ENCODE measurements around the gene TNNI3K. TPM values are rescaled to one million over a fixed set of nuclear protein-coding genes. Genes with fewer than 3 reads are reported as not detected.
A peak's percentile ranks its signal among the peaks of the same experiment; 100 is the strongest.

Gene TNNI3K
- total RNA-seq, 1 donor from 2014 or later, result 89.7 TPM

DNA sequence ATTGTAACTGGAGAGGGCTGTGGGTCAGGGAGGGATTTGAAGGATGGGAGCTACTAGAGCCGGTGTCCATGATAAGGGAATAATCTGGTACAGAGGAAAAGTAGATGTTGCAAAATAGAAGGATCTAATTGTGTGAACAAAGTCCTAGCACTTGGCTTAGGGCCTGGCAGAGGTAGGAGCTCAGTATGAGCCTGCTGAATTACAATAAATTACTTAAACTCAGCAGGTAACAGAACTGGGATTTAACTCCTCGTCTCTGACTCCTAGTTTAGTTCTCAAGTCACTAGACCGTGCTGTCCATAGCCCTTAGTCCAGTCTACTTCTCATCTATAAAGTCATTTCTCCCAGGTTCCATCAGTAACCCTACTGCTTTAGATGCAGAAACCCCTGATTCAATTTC is 157.0 kb downstream of the TNNI3K start:
- H3K36me3 ChIP-seq, result no peaks in the 10 kb centered on the region
- intact Hi-C loops (cut with micrococcal nuclease), result no loop called here
- TF ChIP-seq, protein P1, sequence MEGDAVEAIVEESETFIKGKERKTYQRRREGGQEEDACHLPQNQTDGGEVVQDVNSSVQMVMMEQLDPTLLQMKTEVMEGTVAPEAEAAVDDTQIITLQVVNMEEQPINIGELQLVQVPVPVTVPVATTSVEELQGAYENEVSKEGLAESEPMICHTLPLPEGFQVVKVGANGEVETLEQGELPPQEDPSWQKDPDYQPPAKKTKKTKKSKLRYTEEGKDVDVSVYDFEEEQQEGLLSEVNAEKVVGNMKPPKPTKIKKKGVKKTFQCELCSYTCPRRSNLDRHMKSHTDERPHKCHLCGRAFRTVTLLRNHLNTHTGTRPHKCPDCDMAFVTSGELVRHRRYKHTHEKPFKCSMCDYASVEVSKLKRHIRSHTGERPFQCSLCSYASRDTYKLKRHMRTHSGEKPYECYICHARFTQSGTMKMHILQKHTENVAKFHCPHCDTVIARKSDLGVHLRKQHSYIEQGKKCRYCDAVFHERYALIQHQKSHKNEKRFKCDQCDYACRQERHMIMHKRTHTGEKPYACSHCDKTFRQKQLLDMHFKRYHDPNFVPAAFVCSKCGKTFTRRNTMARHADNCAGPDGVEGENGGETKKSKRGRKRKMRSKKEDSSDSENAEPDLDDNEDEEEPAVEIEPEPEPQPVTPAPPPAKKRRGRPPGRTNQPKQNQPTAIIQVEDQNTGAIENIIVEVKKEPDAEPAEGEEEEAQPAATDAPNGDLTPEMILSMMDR (IDR thresholded peaks at IDR 0.05; ENCODE audit: borderline replicate concordance), result no peak
- H3K27me3 ChIP-seq (ENCODE audit: low read depth), result no peaks in the 10 kb centered on the region
- H3K4me1 ChIP-seq, result peaks cover 62% of the 10 kb centered on the region
- no peak for DNase-seq
- no peak overlapping the region for H3K4me3 ChIP-seq
- H3K27ac ChIP-seq (replicated peaks), result peak overlapping the region; percentile 87
- H3K9me3 ChIP-seq (replicated peaks), result no peaks in the 10 kb centered on the region

DNA sequence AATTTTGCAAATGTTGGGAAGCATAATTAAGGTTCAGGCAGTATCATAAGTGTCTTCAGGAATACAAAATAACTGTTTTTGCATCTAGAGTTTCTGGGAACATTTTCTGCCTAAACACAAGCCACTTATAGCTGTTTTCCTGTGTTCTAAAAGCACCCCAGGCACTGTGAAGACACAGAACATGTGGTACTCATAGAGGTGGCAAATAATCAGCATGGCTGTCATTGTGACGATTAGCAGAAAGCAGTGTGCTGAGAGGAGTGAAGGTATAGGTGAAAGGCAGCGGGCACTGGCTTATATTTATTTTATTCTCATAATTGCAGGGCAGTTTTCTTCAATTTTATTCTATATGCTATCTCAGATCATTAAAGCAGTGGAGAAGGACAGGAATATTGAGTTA is 157.7 kb downstream of the TNNI3K start:
- Histone ChIP-seq H3K27ac (replicated peaks) (peak overlapping the region; percentile 87), H3K4me1 (peaks cover 65% of the 10 kb centered on the region), H3K36me3 (no peaks in the 10 kb centered on the region), H3K27me3 (ENCODE audit: low read depth) (no peaks in the 10 kb centered on the region), H3K9me3 (replicated peaks) (no peaks in the 10 kb centered on the region), H3K4me3 (no peak overlapping the region)
- DNase-seq, result no peak
- intact Hi-C loops (cut with micrococcal nuclease), result no loop called here
- TF ChIP-seq, protein P1 (IDR thresholded peaks at IDR 0.05; ENCODE audit: borderline replicate concordance), result no peak

DNA sequence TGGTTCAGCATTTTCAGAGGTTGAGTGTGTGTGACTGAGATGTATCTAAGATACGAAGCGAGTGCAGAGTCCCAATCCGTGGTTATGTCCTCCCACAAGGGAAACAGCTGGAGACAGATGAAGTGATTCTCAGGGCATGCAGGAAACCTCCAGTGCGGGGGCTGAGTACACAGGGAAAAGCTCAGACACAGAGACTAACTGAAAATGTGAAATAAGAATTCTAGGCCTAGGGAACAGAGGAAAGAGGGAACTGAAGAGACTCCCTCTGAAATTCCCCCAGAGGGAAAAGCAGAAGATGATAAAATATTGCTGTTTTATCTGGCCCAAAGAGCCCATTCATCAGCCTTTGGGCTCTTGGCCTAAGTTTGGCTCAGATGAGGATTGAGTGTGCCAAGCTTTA is 160.4 kb downstream of the TNNI3K start:
- H3K4me3 ChIP-seq, result no peak overlapping the region
- peaks cover 55% of the 10 kb centered on the region for H3K4me1 ChIP-seq
- no peak for DNase-seq
- no peaks in the 10 kb centered on the region for H3K9me3 ChIP-seq (replicated peaks)
- TF ChIP-seq, protein P1 (IDR thresholded peaks at IDR 0.05; ENCODE audit: borderline replicate concordance), result no peak
- intact Hi-C loops (cut with micrococcal nuclease), result no loop called here
- H3K36me3 ChIP-seq, result no peaks in the 10 kb centered on the region
- no peaks in the 10 kb centered on the region for H3K27me3 ChIP-seq (ENCODE audit: low read depth)
- H3K27ac ChIP-seq (replicated peaks), result peak overlapping the region; percentile 87

- Histone ChIP-seq H3K9me3 (replicated peaks) (no peaks in the 10 kb centered on the region), H3K36me3 (no peaks in the 10 kb centered on the region), H3K4me3 (no peak overlapping the region), H3K27me3 (ENCODE audit: low read depth) (no peaks in the 10 kb centered on the region), H3K27ac (replicated peaks) (peak overlapping the region; percentile 87), H3K4me1 (peaks cover 55% of the 10 kb centered on the region)
- peak; percentile 29 for DNase-seq
- intact Hi-C loops (cut with micrococcal nuclease), result no loop called here
- TF ChIP-seq, protein P1 (IDR thresholded peaks at IDR 0.05; ENCODE audit: borderline replicate concordance), result no peak
Observed at GRCh38 chr1:74396462-74396861, 161.3 kb downstream of the TNNI3K start.

GRCh38 chr1:74396933-74397332 is 161.7 kb downstream of the TNNI3K start:
- H3K4me1 ChIP-seq, result peaks cover 55% of the 10 kb centered on the region
- no peaks in the 10 kb centered on the region for H3K9me3 ChIP-seq (replicated peaks)
- intact Hi-C loops (cut with micrococcal nuclease), result no loop called here
- H3K36me3 ChIP-seq, result no peaks in the 10 kb centered on the region
- H3K4me3 ChIP-seq, result no peak overlapping the region
- DNase-seq, result peak; percentile 36
- peak overlapping the region; percentile 87 for H3K27ac ChIP-seq (replicated peaks)
- TF ChIP-seq, protein P1 (IDR thresholded peaks at IDR 0.05; ENCODE audit: borderline replicate concordance), result no peak
- no peaks in the 10 kb centered on the region for H3K27me3 ChIP-seq (ENCODE audit: low read depth)

DNA sequence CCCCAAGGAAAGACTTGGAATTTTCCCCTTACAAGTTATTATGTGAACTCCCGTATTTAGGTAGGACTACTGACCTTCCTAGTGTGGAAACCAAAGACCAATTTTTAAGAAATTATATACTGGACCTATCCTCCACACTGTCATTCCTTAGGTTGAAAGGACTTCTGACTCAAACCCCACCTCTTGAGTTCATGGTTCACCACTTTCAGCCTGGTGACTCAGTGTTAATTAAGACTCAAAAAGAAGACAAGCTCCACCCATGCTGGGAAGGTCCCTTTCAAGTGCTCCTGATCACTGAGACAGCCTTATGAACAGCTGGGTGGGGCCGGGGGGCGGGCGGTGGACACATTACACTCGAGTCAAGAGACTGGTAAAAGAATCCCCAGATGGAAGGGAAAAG is 164.1 kb downstream of the TNNI3K start:
- peaks cover 33% of the 10 kb centered on the region for H3K4me1 ChIP-seq
- intact Hi-C loops (cut with micrococcal nuclease), result no loop called here

More for the DNA sequence above, 164.1 kb downstream of the TNNI3K start:
- no peak overlapping the region for H3K4me3 ChIP-seq
- peaks cover 5% of the 10 kb centered on the region for H3K36me3 ChIP-seq
- TF ChIP-seq, protein P1 (IDR thresholded peaks at IDR 0.05; ENCODE audit: borderline replicate concordance), result no peak
- H3K27ac ChIP-seq (replicated peaks), result no peak overlapping the region
- peaks cover 7% of the 10 kb centered on the region for H3K9me3 ChIP-seq (replicated peaks)
- no peak for DNase-seq
- H3K27me3 ChIP-seq (ENCODE audit: low read depth), result no peaks in the 10 kb centered on the region

All from left ventricle myocardium inferior (tissue), 1 donor.